Ovary (tissue), 3 donors: Measurements from ENCODE around the gene MFSD1.

Experiments
- CTCF ChIP-seq, 3 donors: fragments of 450-650 bp in 2 of 3; fragments of 200-600 bp in 1 of 3; IDR thresholded peaks; one replicate each; pipeline versions ENCODE4 v1.5.1 to v1.8.0; 2016 to 2022; ENCODE audit warnings: antibody characterized with exemption in 3 of 3, mild to moderate bottlenecking in 1 of 3
- EP300 ChIP-seq: sonication (generic); formaldehyde crosslinking; IDR thresholded peaks from one replicate; pipeline ENCODE4 v1.6.1; 2017; ENCODE audit warnings: antibody characterized with exemption
- POLR2A ChIP-seq: fragments of 450-650 bp; IDR thresholded peaks from one replicate; pipeline ENCODE4 v1.6.1; 2017; ENCODE audit warnings: antibody characterized with exemption, mild to moderate bottlenecking, moderate library complexity
- donor health status: DM: no; HTN: no; CAD: no.

GRCh38 chr3:158847452-158847821 lies 45.6 kb downstream of the MFSD1 start:
- no peak for TF ChIP-seq CTCF (IDR thresholded peaks at IDR 0.05)
- no peak for TF ChIP-seq EP300
- TF ChIP-seq POLR2A, result no peak
